Smooth muscle cell (in vitro differentiated cells): ENCODE results near the gene SLC38A7. TPM values are rescaled to one million over a fixed set of nuclear protein-coding genes. Genes with fewer than 3 reads are reported as not detected.
"Not testable (repeated sequence)": the region's sequence is repeated elsewhere in the genome, so short reads cannot be mapped to it uniquely, and the experiment has no call there.

Source experiments
- DNase-seq: peaks from one replicate; lab custom pipeline; 2025; ENCODE audit not compliant: unreplicated experiment; lab: John Stamatoyannopoulos, UW
- H2AFZ ChIP-seq: fragments of 200-600 bp; sonication (generic); 2 replicates; pipeline ENCODE4 v1.6.0; 2016; ENCODE audit warnings: antibody characterized with exemption, low read depth, mild to moderate bottlenecking
- H3F3A ChIP-seq: fragments of 200-600 bp; sonication (generic); 2 replicates; pipeline ENCODE4 v1.6.0; 2017; ENCODE audit warnings: antibody characterized with exemption, low read depth
- H3K27ac ChIP-seq: fragments of 200-600 bp; sonication (generic); 2 replicates; pipeline ENCODE4 v1.5.1; 2016; ENCODE audit warnings: low read depth, mild to moderate bottlenecking
- H3K27me3 ChIP-seq: fragments of 200-600 bp; sonication (generic); 2 replicates; pipeline ENCODE4 v1.6.1; 2016; ENCODE audit warnings: low read depth, mild to moderate bottlenecking
- H3K36me3 ChIP-seq: fragments of 200-600 bp; sonication (generic); 2 replicates; pipeline ENCODE4 v1.5.1; 2016; ENCODE audit warnings: low read depth
- H3K4me1 ChIP-seq: fragments of 200-600 bp; sonication (generic); 2 replicates; pipeline ENCODE4 v1.5.1; 2016; ENCODE audit warnings: low read depth
- H3K4me2 ChIP-seq: fragments of 200-600 bp; sonication (generic); 2 replicates; pipeline ENCODE4 v1.6.0; 2016; ENCODE audit warnings: mild to moderate bottlenecking
- H3K4me3 ChIP-seq: fragments of 200-600 bp; sonication (generic); 2 replicates; pipeline ENCODE4 v1.5.1; 2016; ENCODE audit warnings: mild to moderate bottlenecking
- H3K79me2 ChIP-seq: fragments of 200-600 bp; sonication (generic); 2 replicates; pipeline ENCODE4 v1.6.0; 2016; ENCODE audit warnings: low read depth, mild to moderate bottlenecking
- H3K9ac ChIP-seq: fragments of 200-600 bp; sonication (generic); 2 replicates; pipeline ENCODE4 v1.6.0; 2016; ENCODE audit warnings: low read depth
- H3K9me3 ChIP-seq: fragments of 200-600 bp; sonication (generic); replicated peaks from 2 replicates; pipeline ENCODE4 v1.5.1; 2016; ENCODE audit warnings: low read depth
- H4K20me1 ChIP-seq: fragments of 200-600 bp; sonication (generic); 2 replicates; pipeline ENCODE4 v1.6.0; 2016; ENCODE audit warnings: low read depth
- CTCF ChIP-seq: fragments of 200-600 bp; sonication (generic); IDR thresholded peaks from 2 replicates; pipeline ENCODE4 v1.5.1; 2017; ENCODE audit warnings: borderline replicate concordance, mild to moderate bottlenecking, antibody characterized with exemption; ENCODE audit not compliant: insufficient read depth, poor library complexity, severe bottlenecking
- WGBS: methylation state at CpG from one replicate; pipeline ENCODE4 v1.1.7; 2016; ENCODE audit warnings: low lambda C conversion rate; 5-methylcytosine and 5-hydroxymethylcytosine counted together
- polyA plus RNA-seq: library from polyadenylated mRNA; unstranded; fragments of >200 nt; fragmentation: Nextera tagmentation; extraction: Ambion mirVana; gene quantifications from 2 replicates; pipeline ENCODE4 v1.2.1, GENCODE V29; 2016
- total RNA-seq: library from RNA; depleted of rRNA; stranded (reverse); fragments of >200 nt; gene quantifications from 2 replicates; pipeline ENCODE4 v1.2.3, GENCODE V29; 2014

SLC38A7 gene
- total and polyA plus RNA-seq, 2 experiments from 2014 or later: 9.8 to 15.9 TPM

DNA sequence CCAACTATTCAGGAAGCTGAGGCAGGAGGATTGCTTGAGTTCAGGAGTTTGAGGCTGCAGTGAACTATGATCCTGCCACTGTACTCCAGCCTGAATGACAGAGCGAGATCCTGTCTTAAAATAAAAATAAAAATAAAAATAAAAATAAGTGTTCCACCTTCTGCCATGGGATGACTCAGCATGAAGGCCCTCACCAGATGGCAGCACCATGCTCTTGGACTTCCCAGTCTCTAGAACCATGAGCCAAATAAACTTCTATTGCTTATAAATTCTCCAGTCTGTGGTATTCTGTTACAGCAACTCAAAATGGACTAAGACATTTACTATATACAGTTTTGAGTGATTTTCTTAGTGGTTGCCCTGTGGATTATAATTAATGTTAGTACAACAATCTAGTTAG is 7.9 kb upstream of the SLC38A7 start:
- Histone ChIP-seq H3K27ac (no peak overlapping the region), H3K36me3 (no peaks in the 10 kb centered on the region), H2AFZ (no peak overlapping the region), H4K20me1 (no peaks in the 10 kb centered on the region), H3K4me3 (no peak overlapping the region), H3F3A (no peaks in the 10 kb centered on the region), H3K4me2 (no peak overlapping the region), H3K4me1 (no peaks in the 10 kb centered on the region), H3K9me3 (no peaks in the 10 kb centered on the region), H3K79me2 (no peaks in the 10 kb centered on the region), H3K9ac (no peak overlapping the region), H3K27me3 (no peaks in the 10 kb centered on the region)
- DNase-seq: no peak
- TF ChIP-seq CTCF: no peak
- 89% methylated on average over 1 of the region's 1 CpG for WGBS

DNA sequence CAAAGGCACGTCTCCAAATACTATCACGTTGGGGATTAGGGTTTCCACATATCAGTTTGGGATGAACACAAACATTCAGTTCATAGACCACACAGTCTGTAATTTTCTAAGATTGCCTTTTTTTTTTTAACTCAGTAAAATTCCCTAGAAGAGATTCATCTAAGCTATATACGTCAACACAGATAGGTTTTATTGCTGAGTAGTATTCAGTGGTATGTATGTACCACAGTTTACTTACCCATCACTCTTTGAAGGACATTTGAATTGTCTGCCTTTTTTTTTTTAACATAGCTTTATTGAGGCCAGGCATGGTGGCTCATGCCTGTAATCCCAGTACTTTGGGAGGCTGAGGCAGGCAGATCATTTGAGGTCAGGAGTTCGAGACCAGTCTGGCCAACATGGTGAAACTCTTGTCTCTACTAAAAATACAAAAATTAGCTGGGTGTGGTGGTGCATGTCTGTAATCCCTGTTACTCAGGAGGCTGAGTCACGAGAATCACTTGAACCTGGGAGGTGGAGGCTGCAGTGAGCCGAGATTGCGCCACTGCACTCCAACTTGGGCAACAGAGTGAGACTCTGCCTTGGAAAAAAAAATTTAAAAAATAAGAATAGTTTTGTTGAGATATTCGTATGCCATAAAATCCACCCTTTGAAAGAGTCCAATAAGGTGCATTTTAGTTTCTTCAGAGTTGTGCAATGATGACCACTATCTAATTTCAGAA is 2.6 kb upstream of the SLC38A7 start:
- not testable (repeated sequence) for H4K20me1 ChIP-seq, H3K36me3 ChIP-seq, H2AFZ ChIP-seq, H3F3A ChIP-seq, DNase-seq, H3K4me2 ChIP-seq, H3K9ac ChIP-seq, H3K27me3 ChIP-seq, H3K4me3 ChIP-seq, H3K9me3 ChIP-seq
- peaks cover 11% of the 10 kb centered on the region for H3K4me1 ChIP-seq
- H3K27ac ChIP-seq: peak overlapping the region; percentile 33
- WGBS: 60% methylated on average over 8 of the region's 8 CpGs
- peaks cover 11% of the 10 kb centered on the region for H3K79me2 ChIP-seq

DNA sequence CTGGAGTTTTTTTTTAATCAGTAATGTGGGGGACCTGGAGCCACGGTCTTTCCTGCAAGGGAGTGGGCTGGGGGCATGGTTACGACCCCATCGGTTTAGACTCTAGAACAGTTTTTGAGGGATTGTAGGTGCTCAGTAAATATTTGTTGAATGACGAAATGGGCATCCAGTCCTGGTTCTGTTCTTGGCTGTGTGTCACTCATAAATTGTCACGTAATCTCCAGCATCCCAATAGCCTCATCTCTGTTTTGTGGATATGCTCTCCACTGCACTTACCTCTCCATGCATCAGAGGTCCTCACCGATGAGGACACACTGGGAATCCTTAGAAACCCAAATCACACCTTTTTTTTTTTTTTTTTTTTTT is 497 bp upstream of the SLC38A7 start:
- Histone ChIP-seq H3K4me1 (peaks cover 11% of the 10 kb centered on the region), H3K79me2 (peaks cover 11% of the 10 kb centered on the region), H4K20me1 (peaks cover 4% of the 10 kb centered on the region), H2AFZ (peak overlapping the region; percentile 97), H3K36me3 (no peaks in the 10 kb centered on the region), H3K27me3 (no peaks in the 10 kb centered on the region), H3K4me3 (peak overlapping the region; percentile 86), H3K4me2 (peak overlapping the region; percentile 92), H3K27ac (no peak overlapping the region), H3F3A (no peaks in the 10 kb centered on the region), H3K9me3 (no peaks in the 10 kb centered on the region), H3K9ac (peak overlapping the region; percentile 92)
- no peak for DNase-seq
- no peak for TF ChIP-seq CTCF
- 84% methylated on average over 6 of the region's 6 CpGs for WGBS

GRCh38 chr16:58684001-58684353 is 593 bp downstream of the SLC38A7 start:
- H3K27me3 ChIP-seq: no peaks in the 10 kb centered on the region
- no peaks in the 10 kb centered on the region for H3F3A ChIP-seq
- no peaks in the 10 kb centered on the region for H3K36me3 ChIP-seq
- H4K20me1 ChIP-seq: peaks cover 4% of the 10 kb centered on the region
- peak overlapping the region; percentile 86 for H3K4me3 ChIP-seq
- 32% methylated on average over 3 of the region's 3 CpGs for WGBS
- peak overlapping the region; percentile 97 for H2AFZ ChIP-seq
- peak overlapping the region; percentile 92 for H3K4me2 ChIP-seq
- peaks cover 11% of the 10 kb centered on the region for H3K4me1 ChIP-seq
- peaks cover 11% of the 10 kb centered on the region for H3K79me2 ChIP-seq
- no peak for DNase-seq
- H3K9me3 ChIP-seq: no peaks in the 10 kb centered on the region
- no peak for TF ChIP-seq CTCF
- peak overlapping the region; percentile 20 for H3K27ac ChIP-seq
- H3K9ac ChIP-seq: peak overlapping the region; percentile 92
